Keratinocyte (primary cell): Measurements from ENCODE around the gene ELFN2.

Experiments
- EZH2 ChIP-seq: IDR thresholded peaks from one replicate; pipeline ENCODE4 v1.6.1; 2012; ENCODE audit warnings: inconsistent platforms, mild to moderate bottlenecking, low read length, moderate library complexity
- TF ChIP-seq, protein P1 (sequence below), 3 experiments: IDR thresholded peaks in 1 of 3; conservative IDR thresholded peaks in 1 of 3; optimal IDR thresholded peaks in 1 of 3; 2 replicates in 2 of 3; 3 replicates in 1 of 3; pipeline versions ENCODE3 to v1.5.1; 2011; ENCODE audit warnings: low read length in 3 of 3, mild to moderate bottlenecking in 3 of 3, moderate library complexity in 2 of 3, control low read depth in 1 of 3, inconsistent platforms in 1 of 3; ENCODE audit not compliant: insufficient read depth in 2 of 3; ENCODE audit errors: extremely low read depth in 1 of 3

DNA sequence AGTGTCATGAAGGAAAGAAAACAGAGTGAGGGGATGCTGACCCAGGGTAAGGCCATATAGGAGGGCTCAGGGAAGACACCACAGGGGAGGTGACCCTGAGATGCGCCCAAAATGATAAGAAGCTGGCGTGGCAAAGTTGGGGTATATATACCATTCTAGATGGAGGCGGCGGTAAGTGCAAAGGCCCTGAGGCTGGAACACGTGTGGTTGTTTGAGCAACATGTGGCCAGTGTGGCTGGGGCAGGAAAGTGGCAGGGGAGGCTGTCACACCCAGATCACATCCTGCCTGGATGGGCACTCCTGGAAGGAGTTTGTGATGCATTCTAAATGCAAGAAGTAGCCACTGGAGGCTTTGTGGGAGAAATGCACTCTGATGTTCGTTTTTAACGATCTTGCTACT lies 74.8 kb downstream of the ELFN2 start:
- TF ChIP-seq, protein P1, sequence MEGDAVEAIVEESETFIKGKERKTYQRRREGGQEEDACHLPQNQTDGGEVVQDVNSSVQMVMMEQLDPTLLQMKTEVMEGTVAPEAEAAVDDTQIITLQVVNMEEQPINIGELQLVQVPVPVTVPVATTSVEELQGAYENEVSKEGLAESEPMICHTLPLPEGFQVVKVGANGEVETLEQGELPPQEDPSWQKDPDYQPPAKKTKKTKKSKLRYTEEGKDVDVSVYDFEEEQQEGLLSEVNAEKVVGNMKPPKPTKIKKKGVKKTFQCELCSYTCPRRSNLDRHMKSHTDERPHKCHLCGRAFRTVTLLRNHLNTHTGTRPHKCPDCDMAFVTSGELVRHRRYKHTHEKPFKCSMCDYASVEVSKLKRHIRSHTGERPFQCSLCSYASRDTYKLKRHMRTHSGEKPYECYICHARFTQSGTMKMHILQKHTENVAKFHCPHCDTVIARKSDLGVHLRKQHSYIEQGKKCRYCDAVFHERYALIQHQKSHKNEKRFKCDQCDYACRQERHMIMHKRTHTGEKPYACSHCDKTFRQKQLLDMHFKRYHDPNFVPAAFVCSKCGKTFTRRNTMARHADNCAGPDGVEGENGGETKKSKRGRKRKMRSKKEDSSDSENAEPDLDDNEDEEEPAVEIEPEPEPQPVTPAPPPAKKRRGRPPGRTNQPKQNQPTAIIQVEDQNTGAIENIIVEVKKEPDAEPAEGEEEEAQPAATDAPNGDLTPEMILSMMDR (optimal IDR thresholded peaks at IDR 0.05 in 1 of 3, IDR thresholded peaks at IDR 0.05 in 1 of 3, conservative IDR thresholded peaks at IDR 0.05 in 1 of 3; ENCODE audit: extremely low read depth in 1 of 3, insufficient read depth in 2 of 3, low read length in 3 of 3), result no peak
- no peak for TF ChIP-seq EZH2
